ENCODE data around the gene SLC44A2.

Gene SLC44A2

GRCh38 chr19:10600149-10600548, 25.2 kb upstream of the SLC44A2 start:
- no peaks in the 10 kb centered on the region for H3K36me3 ChIP-seq

DNA sequence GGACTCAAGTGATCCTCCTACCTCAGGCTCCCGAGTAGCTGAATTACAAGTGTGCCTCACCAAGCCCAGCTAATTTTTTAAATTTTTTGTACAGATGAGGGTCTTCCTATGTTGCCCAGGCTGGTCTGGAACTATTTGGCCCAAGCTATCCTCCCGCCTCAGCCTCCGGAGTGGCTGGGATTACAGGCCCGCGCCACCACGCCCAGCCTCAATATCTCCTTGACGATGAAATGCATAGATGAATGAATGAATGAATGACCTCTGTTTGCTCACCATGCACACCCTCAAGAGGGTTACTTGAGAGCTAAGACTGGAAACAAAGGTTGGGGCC, 23.4 kb upstream of the SLC44A2 start:
- TF ChIP-seq, protein P1, sequence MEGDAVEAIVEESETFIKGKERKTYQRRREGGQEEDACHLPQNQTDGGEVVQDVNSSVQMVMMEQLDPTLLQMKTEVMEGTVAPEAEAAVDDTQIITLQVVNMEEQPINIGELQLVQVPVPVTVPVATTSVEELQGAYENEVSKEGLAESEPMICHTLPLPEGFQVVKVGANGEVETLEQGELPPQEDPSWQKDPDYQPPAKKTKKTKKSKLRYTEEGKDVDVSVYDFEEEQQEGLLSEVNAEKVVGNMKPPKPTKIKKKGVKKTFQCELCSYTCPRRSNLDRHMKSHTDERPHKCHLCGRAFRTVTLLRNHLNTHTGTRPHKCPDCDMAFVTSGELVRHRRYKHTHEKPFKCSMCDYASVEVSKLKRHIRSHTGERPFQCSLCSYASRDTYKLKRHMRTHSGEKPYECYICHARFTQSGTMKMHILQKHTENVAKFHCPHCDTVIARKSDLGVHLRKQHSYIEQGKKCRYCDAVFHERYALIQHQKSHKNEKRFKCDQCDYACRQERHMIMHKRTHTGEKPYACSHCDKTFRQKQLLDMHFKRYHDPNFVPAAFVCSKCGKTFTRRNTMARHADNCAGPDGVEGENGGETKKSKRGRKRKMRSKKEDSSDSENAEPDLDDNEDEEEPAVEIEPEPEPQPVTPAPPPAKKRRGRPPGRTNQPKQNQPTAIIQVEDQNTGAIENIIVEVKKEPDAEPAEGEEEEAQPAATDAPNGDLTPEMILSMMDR (IDR thresholded peaks at IDR 0.05; ENCODE audit: low read depth, low read length) = no peak
- no peaks in the 10 kb centered on the region for H3K36me3 ChIP-seq
- H3K4me1 ChIP-seq = peaks cover 5% of the 10 kb centered on the region
- no peak for DNase-seq
- no peaks in the 10 kb centered on the region for H3K9me3 ChIP-seq
- peaks cover 26% of the 10 kb centered on the region for H3K27me3 ChIP-seq
- no peak overlapping the region for H3K4me3 ChIP-seq (ENCODE audit: low read depth, low read length)

More at GRCh38 chr19:10600149-10600548, 25.2 kb upstream of the SLC44A2 start:
- TF ChIP-seq, protein P1 (IDR thresholded peaks at IDR 0.05; ENCODE audit: low read depth, low read length) = no peak
- no peaks in the 10 kb centered on the region for H3K9me3 ChIP-seq
- peaks cover 33% of the 10 kb centered on the region for H3K27me3 ChIP-seq
- H3K4me1 ChIP-seq = peaks cover 5% of the 10 kb centered on the region
- no peak overlapping the region for H3K4me3 ChIP-seq (ENCODE audit: low read depth, low read length)
- no peak for DNase-seq

DNA sequence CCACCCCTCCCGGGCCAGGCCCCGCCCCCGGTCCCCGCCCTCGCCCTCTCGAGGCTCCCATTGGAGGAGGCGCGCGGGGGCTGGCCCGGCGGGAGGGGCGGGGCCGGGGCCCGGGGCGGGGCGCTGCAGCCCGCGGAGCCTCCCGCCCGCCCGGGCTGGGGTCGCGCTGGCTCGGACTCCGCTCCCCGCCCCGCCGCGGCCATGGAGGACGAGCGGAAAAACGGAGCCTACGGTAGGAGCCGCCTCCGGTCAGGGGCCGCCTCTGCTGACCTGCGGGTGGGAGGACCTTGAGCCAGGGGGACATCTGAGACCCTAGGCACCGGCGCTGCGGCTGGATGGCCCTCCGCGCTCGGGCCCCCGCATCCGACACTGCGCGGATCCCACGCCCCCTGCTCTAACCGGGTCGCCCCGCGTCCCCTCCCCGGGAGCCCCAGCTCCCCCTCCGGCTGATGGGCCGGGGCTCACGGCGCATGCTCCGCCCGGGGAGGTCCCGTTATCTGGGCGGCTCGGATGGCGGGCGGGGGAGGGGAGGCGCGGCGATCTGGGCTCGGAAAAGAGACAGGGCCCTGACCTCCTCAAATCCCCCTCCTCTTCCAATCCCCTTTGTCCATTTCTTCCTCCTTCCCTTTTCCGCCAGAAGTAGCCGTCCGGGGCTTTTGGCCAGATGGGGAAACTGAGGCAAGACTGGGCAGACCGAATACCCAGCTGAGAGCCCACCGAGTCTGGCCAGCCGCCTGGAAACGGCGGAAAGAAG, 22.8 kb upstream of the SLC44A2 start:
- no peaks in the 10 kb centered on the region for H3K9me3 ChIP-seq
- H3K27me3 ChIP-seq = peaks cover 24% of the 10 kb centered on the region
- TF ChIP-seq, protein P1 (IDR thresholded peaks at IDR 0.05; ENCODE audit: low read depth, low read length) = no peak
- no peaks in the 10 kb centered on the region for H3K36me3 ChIP-seq
- H3K4me1 ChIP-seq = peaks cover 5% of the 10 kb centered on the region
- H3K4me3 ChIP-seq (ENCODE audit: low read depth, low read length) = peak overlapping the region; percentile 75
- DNase-seq = peak; percentile 90

- no peak for DNase-seq
- peaks cover 5% of the 10 kb centered on the region for H3K4me1 ChIP-seq
These were observed 22.1 kb upstream of the SLC44A2 start for GRCh38 chr19:10603084-10603872.

GRCh38 chr19:10603873-10604459, 21.4 kb upstream of the SLC44A2 start:
- H3K36me3 ChIP-seq = no peaks in the 10 kb centered on the region
- peaks cover 15% of the 10 kb centered on the region for H3K27me3 ChIP-seq
- H3K4me3 ChIP-seq (ENCODE audit: low read depth, low read length) = no peak overlapping the region
- no peaks in the 10 kb centered on the region for H3K9me3 ChIP-seq
- peaks cover 5% of the 10 kb centered on the region for H3K4me1 ChIP-seq
- TF ChIP-seq, protein P1 (IDR thresholded peaks at IDR 0.05; ENCODE audit: low read depth, low read length) = no peak
- DNase-seq = no peak

More at GRCh38 chr19:10603084-10603872, 22.1 kb upstream of the SLC44A2 start:
- TF ChIP-seq, protein P1 (IDR thresholded peaks at IDR 0.05; ENCODE audit: low read depth, low read length) = no peak
- H3K4me3 ChIP-seq (ENCODE audit: low read depth, low read length) = peak overlapping the region; percentile 75
- no peaks in the 10 kb centered on the region for H3K36me3 ChIP-seq
- peaks cover 22% of the 10 kb centered on the region for H3K27me3 ChIP-seq
- H3K9me3 ChIP-seq = no peaks in the 10 kb centered on the region
